ENCODE measurements around the gene NKX6-2.
"Not testable (repeated sequence)": the region's sequence is repeated elsewhere in the genome, so short reads cannot be mapped to it uniquely, and the experiment has no call there.

NKX6-2 gene

GRCh38 chr10:132785723-132786475, at the start of gene NKX6-2:
Gene NKX6-2 (minus strand): TSS chr10:132786147. CDS start chr10:132785948, 199 bp downstream.
- DNase-seq, result peak; percentile 57

GRCh38 chr10:132834891-132835847, 49.2 kb upstream of the NKX6-2 start:
- DNase-seq, result no peak

GRCh38 chr10:132834311-132834761, 48.4 kb upstream of the NKX6-2 start:
- no peak for DNase-seq

GRCh38 chr10:132833421-132834111, 47.6 kb upstream of the NKX6-2 start:
- no peak for DNase-seq

- no peak for DNase-seq
Measured at GRCh38 chr10:132832186-132832969, 46.4 kb upstream of the NKX6-2 start.

- no peak for DNase-seq
Measured at GRCh38 chr10:132829403-132829802, 43.5 kb upstream of the NKX6-2 start.

GRCh38 chr10:132828681-132829080, 42.7 kb upstream of the NKX6-2 start:
- no peak for DNase-seq

- no peak for DNase-seq
Measured at GRCh38 chr10:132827861-132828539, 42.1 kb upstream of the NKX6-2 start.

- no peak for DNase-seq
Measured at GRCh38 chr10:132827423-132827789, 41.5 kb upstream of the NKX6-2 start.

- no peak for DNase-seq
Measured at GRCh38 chr10:132826524-132827422, 40.8 kb upstream of the NKX6-2 start.

- DNase-seq, result not testable (repeated sequence)
Measured at GRCh38 chr10:132825783-132826523, 40.0 kb upstream of the NKX6-2 start.

GRCh38 chr10:132820056-132820455, 34.1 kb upstream of the NKX6-2 start:
- no peak for DNase-seq

- no peak for DNase-seq
Measured at GRCh38 chr10:132817701-132818211, 31.8 kb upstream of the NKX6-2 start.

GRCh38 chr10:132816718-132817117, 30.8 kb upstream of the NKX6-2 start:
- no peak for DNase-seq

- no peak for DNase-seq
Measured at GRCh38 chr10:132815168-132815857, 29.4 kb upstream of the NKX6-2 start.

- DNase-seq, result no peak
Measured at GRCh38 chr10:132814469-132814856, 28.5 kb upstream of the NKX6-2 start.

GRCh38 chr10:132813560-132814468, 27.9 kb upstream of the NKX6-2 start:
- no peak for DNase-seq

- no peak for DNase-seq
Measured at GRCh38 chr10:132813001-132813401, 27.1 kb upstream of the NKX6-2 start.

All from eye (tissue), 1 donor.